H1 (cell line): Measurements from ENCODE around the gene NEDD4L. TPM values are rescaled to one million over a fixed set of nuclear protein-coding genes. Genes with fewer than 3 reads are reported as not detected.

Source experiments
- EZH2 ChIP-seq: fragments of 200-600 bp; sonication (generic); IDR thresholded peaks from 2 replicates; pipeline ENCODE4 v1.7.1; 2012; ENCODE audit warnings: low read depth, mild to moderate bottlenecking, moderate library complexity, low read length, inconsistent platforms; ENCODE audit not compliant: severe bottlenecking
- GTF2F1 ChIP-seq: IDR thresholded peaks from 2 replicates; pipeline ENCODE4 v1.6.1; 2012; ENCODE audit warnings: low read depth, low read length, improper control_type of control experiment, borderline replicate concordance
- JUN ChIP-seq: IDR thresholded peaks from 2 replicates; pipeline ENCODE4 v1.6.1; 2011; ENCODE audit warnings: low read depth, mild to moderate bottlenecking, improper control_type of control experiment, low read length
- KDM1A ChIP-seq: fragments of 200-600, 300-600 bp; sonication (generic); IDR thresholded peaks from 2 replicates; pipeline ENCODE4 v1.7.1; 2016; ENCODE audit warnings: mild to moderate bottlenecking, low read length, borderline replicate concordance
- polyA plus RNA-seq, 7 experiments: library from polyadenylated mRNA; depleted of rRNA in 3 of 7; stranded (reverse) in 5 of 7; unstranded in 2 of 7; fragments of >200 nt in 5 of 7; fragments of 200-250 nt in 2 of 7; gene quantifications; 1 replicate in 5 of 7; 2 replicates in 1 of 7; 4 replicates in 1 of 7; pipeline versions ENCODE4 v1.2.1 to v1.2.3, GENCODE V29; 2011 to 2013; ENCODE audit warnings: missing spikeins in 2 of 7, mixed read lengths in 2 of 7
- total RNA-seq: library from RNA; stranded (reverse); fragmentation: NEBNext Ultra II Directional; extraction: Animal tissue kit (Norgen Biotek cat#: 25700); gene quantifications from 2 replicates; pipeline ENCODE4 v1.2.1, GENCODE V29; 2021

NEDD4L gene
- total and polyA plus RNA-seq, 2 of the 8 experiments (the other 6 are each of a cell fraction or from before 2014, with no cell fraction given) = 37.3 to 69.8 TPM

DNA sequence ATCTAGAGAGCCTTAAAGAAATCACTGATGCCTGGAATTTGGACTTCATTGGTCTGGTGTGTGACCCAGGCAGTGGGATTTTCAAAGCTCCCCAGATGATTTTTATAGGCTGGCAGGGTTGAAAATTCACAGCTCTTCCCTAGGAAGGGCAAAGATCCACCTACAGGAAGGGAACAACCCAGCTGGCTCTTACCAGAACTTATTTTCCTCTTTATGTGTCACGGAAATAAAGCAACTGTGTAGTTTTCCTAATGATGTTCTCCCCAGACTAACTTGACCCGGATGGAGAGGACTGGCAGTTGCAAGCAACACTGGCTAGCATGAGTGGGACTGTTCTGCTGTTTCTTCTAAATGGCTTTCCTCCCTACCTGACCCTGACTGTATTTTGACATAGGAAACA lies 349.3 kb downstream of the NEDD4L start (continued):
- TF ChIP-seq JUN = no peak
- no peak for TF ChIP-seq KDM1A
- no peak for TF ChIP-seq EZH2
- TF ChIP-seq GTF2F1 = no peak
